COLO668 (cell line): Measurements from ENCODE around the gene MSX1.

Experiments used
- DNase-seq: peaks from one replicate; lab custom pipeline; 2025; ENCODE audit not compliant: unreplicated experiment; lab: John Stamatoyannopoulos, UW

The MSX1 gene

DNA sequence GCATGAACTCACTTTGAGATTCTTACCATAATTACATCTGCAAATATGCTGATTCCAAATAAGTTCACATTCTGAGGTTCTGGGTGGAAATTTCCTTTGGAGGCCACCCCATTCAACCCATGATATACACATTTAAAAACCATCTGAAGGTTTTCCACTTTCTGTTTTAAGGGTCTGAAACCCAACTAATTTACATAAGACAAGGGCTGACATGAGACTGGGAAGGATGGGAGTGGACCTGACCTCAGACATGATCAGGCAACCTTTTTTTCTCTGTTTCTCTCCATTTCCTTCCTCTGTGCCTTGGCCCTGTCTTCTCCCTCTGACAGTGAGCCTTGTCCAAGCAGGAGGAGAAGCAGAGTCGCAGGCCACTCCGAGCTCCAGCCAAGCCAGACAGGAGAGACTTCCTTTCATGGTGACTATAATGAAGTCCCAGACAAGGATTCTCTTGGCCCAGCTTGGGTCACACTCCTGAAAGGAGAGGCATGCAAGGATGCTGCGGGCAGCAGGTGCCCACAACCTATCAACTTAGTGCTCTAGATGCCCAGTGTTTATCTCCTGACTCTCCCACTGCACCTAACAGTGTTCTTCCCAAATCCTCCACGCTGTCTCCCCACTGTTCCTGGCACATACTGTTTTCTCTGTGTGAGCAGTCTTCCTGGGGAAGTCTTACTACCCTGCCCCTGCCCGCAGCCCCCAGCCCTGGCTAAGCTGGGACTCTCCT, 39.9 kb downstream of the MSX1 start:
- no peak for DNase-seq

- no peak for DNase-seq
Observed at GRCh38 chr4:4901877-4902276, 42.4 kb downstream of the MSX1 start.

GRCh38 chr4:4912155-4912554, 52.7 kb downstream of the MSX1 start:
- no peak for DNase-seq

GRCh38 chr4:4913147-4913561, 53.7 kb downstream of the MSX1 start:
- DNase-seq, result no peak
